GM21786 (cell line): Measurements from ENCODE around the gene PCSK1.
A peak's percentile ranks its signal among the peaks of the same experiment; 100 is the strongest.
"Not testable (repeated sequence)": the region's sequence is repeated elsewhere in the genome, so short reads cannot be mapped to it uniquely, and the experiment has no call there.

Experiments
- ATAC-seq: cut with Tn5 transposase; IDR thresholded peaks from one replicate; pipeline ENCODE4 v1.9.1; 2021; ENCODE audit not compliant: unreplicated experiment

Gene PCSK1

GRCh38 chr5:96374653-96375052, 58.4 kb downstream of the PCSK1 start:
- no peak for ATAC-seq

GRCh38 chr5:96373381-96373733, 59.7 kb downstream of the PCSK1 start:
- ATAC-seq: no peak

- ATAC-seq: no peak
Measured at GRCh38 chr5:96372726-96373380, 60.2 kb downstream of the PCSK1 start.

- no peak for ATAC-seq
Measured at GRCh38 chr5:96370976-96371375, 62.1 kb downstream of the PCSK1 start.

GRCh38 chr5:96367337-96367736, 65.7 kb downstream of the PCSK1 start:
- ATAC-seq: not testable (repeated sequence)

- ATAC-seq: no peak
Measured at GRCh38 chr5:96354237-96354636, 78.8 kb downstream of the PCSK1 start.

- no peak for ATAC-seq
Measured at GRCh38 chr5:96353220-96353619, 79.8 kb downstream of the PCSK1 start.

GRCh38 chr5:96350678-96351077, 82.4 kb downstream of the PCSK1 start:
- no peak for ATAC-seq

- ATAC-seq: no peak
Measured at GRCh38 chr5:96348536-96348935, 84.5 kb downstream of the PCSK1 start.

GRCh38 chr5:96347502-96348292, 85.4 kb downstream of the PCSK1 start:
- no peak for ATAC-seq

- ATAC-seq: peak; percentile 92
Measured at GRCh38 chr5:96344678-96345577, 88.1 kb downstream of the PCSK1 start.

- no peak for ATAC-seq
Measured at GRCh38 chr5:96343094-96343493, 90.0 kb downstream of the PCSK1 start.

GRCh38 chr5:96342581-96342980, 90.5 kb downstream of the PCSK1 start:
- no peak for ATAC-seq
